Epithelial cell of esophagus (primary cell): ENCODE data around the gene AKAIN1.

Experiments used
- DNase-seq: peaks from one replicate; pipeline ENCODE4 v3.0.0; 2010; ENCODE audit warnings: low read depth
- H3K4me3 ChIP-seq: 2 replicates; pipeline ENCODE4 v1.5.1; 2011; ENCODE audit warnings: mild to moderate bottlenecking, low read length, control low read depth
- TF ChIP-seq, protein P1 (sequence below): IDR thresholded peaks from 2 replicates; pipeline ENCODE4 v1.5.1; 2011; ENCODE audit warnings: low read depth, mild to moderate bottlenecking, low read length, control low read depth, inconsistent platforms; ENCODE audit not compliant: insufficient read depth; ENCODE audit errors: missing control alignments

The AKAIN1 gene

GRCh38 chr18:5152343-5153020 is 44.6 kb downstream of the AKAIN1 start:
- TF ChIP-seq, protein P1, sequence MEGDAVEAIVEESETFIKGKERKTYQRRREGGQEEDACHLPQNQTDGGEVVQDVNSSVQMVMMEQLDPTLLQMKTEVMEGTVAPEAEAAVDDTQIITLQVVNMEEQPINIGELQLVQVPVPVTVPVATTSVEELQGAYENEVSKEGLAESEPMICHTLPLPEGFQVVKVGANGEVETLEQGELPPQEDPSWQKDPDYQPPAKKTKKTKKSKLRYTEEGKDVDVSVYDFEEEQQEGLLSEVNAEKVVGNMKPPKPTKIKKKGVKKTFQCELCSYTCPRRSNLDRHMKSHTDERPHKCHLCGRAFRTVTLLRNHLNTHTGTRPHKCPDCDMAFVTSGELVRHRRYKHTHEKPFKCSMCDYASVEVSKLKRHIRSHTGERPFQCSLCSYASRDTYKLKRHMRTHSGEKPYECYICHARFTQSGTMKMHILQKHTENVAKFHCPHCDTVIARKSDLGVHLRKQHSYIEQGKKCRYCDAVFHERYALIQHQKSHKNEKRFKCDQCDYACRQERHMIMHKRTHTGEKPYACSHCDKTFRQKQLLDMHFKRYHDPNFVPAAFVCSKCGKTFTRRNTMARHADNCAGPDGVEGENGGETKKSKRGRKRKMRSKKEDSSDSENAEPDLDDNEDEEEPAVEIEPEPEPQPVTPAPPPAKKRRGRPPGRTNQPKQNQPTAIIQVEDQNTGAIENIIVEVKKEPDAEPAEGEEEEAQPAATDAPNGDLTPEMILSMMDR: no peak
- H3K4me3 ChIP-seq: no peak overlapping the region
- DNase-seq: no peak

DNA sequence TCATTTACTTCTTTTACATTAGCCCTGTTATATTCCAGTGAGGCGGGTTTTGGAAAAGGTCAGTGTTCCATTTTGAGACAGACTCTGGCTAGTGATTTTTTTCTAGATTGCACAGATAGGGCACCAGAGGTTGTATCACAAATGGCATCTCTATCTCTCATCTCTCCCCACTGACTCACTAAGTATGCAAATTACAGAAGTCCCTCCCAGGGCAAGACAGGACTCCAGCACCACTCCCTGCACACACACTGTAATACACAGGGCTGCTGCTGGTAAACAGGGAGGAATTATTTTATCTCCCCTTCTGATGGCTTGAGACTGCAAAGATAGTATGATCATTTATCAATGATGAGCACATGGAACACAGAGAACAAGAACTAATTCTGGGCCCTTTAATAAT is 46.2 kb downstream of the AKAIN1 start:
- DNase-seq: no peak
- no peak overlapping the region for H3K4me3 ChIP-seq
- TF ChIP-seq, protein P1: no peak

- DNase-seq: no peak
- H3K4me3 ChIP-seq: no peak overlapping the region
- TF ChIP-seq, protein P1: no peak
Measured at GRCh38 chr18:5146093-5146492, 51.0 kb downstream of the AKAIN1 start.

- TF ChIP-seq, protein P1: no peak
- no peak for DNase-seq
- no peak overlapping the region for H3K4me3 ChIP-seq
Measured at GRCh38 chr18:5145168-5145825, 51.8 kb downstream of the AKAIN1 start.

DNA sequence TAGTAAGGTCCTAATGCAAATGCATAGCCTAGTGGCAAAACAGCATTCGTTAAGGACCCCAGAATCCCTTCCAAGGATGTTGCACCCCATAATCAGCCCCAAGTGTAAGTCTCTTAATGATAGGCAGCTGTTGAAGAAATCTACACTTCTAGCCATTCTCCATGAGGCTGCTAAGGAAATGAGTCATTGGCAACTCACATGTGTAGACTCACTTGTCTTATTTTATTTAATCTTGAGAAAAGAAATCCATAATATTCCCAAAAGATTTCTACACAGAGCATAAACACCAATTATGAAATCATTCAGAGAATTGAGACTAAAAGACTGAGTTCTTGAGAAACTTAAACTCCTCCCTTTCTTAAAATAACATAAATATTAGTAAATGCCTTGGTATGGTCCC is 52.4 kb downstream of the AKAIN1 start:
- H3K4me3 ChIP-seq: no peak overlapping the region
- TF ChIP-seq, protein P1: no peak
- DNase-seq: no peak

- TF ChIP-seq, protein P1: no peak
- no peak for DNase-seq
- H3K4me3 ChIP-seq: no peak overlapping the region
Measured at GRCh38 chr18:5142859-5143258, 54.2 kb downstream of the AKAIN1 start.

- no peak overlapping the region for H3K4me3 ChIP-seq
- TF ChIP-seq, protein P1: no peak
- DNase-seq: no peak
Measured at GRCh38 chr18:5142131-5142530, 54.9 kb downstream of the AKAIN1 start.
